Measurements from ENCODE around the gene C2.
A peak's percentile ranks its signal among the peaks of the same experiment; 100 is the strongest.

The C2 gene

GRCh38 chr6:31927242-31927862 is at the start of gene C2:
C2 (plus strand) TSS chr6:31927717; CDS start chr6:31927753, 36 bp downstream.
- DNase-seq: no peak

- no peak for DNase-seq
Observed at GRCh38 chr6:31878222-31878621, 49.3 kb upstream of the C2 start.

GRCh38 chr6:31878726-31879125 is 48.8 kb upstream of the C2 start, which contains the start of gene SLC44A4:
SLC44A4 (minus strand) TSS chr6:31878997; CDS start chr6:31878980, 17 bp downstream.
- no peak for DNase-seq

GRCh38 chr6:31879143-31879542 is 48.4 kb upstream of the C2 start:
- no peak for DNase-seq

- DNase-seq: no peak
Observed at GRCh38 chr6:31879901-31880300, 47.6 kb upstream of the C2 start.

GRCh38 chr6:31880616-31881015 is 46.9 kb upstream of the C2 start:
- DNase-seq: no peak

- no peak for DNase-seq
Observed at GRCh38 chr6:31881136-31881859, 46.2 kb upstream of the C2 start.

DNA sequence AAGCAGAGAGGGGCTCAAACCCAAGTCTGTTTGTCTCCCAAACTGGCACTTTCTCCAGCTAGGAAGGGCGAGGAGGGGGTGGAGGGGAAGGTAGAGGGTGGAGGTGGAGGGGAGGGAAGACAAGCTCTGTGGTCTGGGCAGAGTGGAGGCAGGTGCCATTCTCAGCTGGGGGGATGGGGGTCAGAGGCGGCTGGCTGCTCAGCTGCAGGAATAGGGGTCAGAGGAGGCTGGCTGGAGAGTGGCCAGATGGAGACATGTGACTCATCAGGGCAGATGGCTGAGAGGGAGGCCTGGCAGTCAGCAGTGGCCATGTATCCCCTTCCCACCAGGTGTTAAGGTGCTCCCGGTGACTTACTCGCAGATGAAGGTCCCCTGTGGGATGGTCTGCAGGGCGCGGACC is 45.2 kb upstream of the C2 start:
- no peak for DNase-seq

- DNase-seq: no peak
Observed at GRCh38 chr6:31883676-31884075, 43.8 kb upstream of the C2 start.

DNA sequence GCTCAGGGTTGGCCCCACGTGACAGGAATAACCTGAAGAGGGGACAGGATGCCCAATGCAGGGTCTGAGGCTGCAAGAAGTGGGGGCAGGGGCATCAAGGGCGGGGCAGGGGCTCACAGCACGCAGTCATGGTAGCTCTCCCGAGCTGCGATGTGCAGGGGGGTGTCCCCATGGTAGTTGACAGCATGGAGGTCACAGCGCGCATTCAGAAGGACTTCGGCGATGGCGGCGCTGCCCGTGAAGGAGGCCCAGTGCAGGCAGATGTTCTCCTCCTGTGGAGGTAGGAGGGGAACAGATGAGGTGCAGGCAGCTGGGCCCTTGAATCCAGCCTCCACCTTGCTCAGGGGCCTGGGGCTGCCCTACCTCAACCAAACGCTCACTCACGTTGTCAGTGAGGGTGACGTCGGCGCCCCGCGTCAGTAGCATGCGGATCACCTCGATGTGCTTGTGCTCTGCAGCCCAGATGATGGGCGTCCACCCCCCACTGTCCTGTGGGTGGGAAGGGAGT is 42.9 kb upstream of the C2 start:
- no peak for DNase-seq

- DNase-seq: no peak
Observed at GRCh38 chr6:31886541-31886991, 41.0 kb upstream of the C2 start.

DNA sequence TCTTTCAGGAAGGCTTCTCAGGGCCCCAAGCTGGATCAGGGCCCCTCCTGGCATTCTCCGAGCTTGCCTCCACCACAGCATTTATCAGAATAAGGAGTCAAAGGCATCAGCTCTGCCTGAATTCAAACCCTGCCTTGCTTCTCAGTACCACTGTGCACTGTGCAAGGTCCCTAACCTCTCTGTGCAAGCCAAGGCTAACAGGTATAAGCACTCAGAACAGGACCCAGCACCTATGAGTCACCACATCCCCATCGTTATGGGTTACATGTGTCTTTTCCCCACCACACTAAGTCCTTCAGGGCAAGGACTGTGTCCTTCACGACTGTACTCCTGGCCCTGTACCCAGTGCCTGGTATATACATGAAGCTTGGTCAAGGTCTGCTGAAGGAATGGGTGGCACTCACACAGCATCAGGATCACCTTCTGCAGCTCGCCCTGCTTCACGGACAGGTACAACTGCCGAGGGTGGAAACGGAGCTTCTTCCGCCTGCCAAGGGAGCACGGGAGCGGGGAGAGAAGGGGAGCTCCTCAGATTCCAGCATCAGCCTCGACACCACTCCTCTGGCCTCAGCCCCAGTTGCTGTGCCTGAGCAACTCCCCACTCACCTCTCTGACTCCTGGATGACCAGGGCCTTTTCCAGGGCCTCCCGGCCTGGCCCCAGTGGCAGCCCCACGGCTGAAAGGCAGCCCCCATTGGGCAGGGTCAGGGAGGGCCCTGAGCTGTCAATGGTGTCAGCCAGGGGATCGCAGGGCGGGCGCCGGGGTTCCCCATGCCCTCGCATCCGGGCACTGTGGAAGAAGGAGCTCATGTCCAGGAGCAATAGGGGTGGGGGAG is 40.1 kb upstream of the C2 start:
- no peak for DNase-seq

DNA sequence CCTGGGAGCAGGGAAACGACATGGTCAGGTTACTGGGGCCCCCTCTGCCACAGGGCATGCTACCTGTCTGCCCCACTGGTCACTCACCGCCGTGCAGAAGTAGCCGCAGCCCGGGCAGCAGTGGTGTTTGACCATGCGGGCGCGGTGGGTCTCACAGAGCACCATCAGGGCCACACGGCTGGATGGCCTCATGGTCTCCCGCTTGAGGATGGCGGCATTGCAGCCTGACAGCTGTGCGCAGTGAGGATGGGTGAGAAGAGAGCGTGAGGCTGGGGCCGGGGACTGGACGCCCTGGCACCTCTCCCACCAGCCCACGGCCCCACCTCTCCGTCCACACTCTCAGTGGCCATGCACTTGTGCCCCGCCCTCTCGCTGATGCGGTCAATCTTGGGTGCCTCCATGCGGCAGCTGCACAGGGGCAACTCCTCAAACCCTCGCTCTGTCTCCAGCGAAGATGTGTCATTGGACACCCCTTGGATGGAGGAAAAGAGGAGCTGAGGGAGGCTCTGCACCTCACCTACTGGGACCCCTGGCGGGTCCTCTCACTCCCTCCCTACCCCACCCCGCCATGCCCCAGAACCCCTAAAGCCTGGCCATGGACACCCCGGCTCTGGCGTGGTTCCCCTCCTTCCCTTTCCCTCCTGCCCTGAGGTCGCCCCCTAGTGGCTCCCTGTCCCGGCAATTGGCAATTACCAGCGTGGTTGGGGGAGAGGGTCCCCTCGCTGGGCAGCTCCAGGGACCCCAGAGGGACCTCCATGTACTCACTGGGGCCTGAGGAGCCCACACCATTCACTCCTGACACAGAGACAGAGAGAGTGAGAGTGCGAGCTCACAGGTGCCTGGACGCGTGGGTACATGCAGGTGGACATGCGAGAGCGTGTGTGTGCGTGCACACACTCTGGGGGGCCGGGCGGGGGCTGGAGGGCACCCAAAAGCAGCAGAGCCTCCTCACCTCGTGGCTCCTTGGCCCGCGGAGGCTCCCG is 39.0 kb upstream of the C2 start:
- DNase-seq: no peak

DNA sequence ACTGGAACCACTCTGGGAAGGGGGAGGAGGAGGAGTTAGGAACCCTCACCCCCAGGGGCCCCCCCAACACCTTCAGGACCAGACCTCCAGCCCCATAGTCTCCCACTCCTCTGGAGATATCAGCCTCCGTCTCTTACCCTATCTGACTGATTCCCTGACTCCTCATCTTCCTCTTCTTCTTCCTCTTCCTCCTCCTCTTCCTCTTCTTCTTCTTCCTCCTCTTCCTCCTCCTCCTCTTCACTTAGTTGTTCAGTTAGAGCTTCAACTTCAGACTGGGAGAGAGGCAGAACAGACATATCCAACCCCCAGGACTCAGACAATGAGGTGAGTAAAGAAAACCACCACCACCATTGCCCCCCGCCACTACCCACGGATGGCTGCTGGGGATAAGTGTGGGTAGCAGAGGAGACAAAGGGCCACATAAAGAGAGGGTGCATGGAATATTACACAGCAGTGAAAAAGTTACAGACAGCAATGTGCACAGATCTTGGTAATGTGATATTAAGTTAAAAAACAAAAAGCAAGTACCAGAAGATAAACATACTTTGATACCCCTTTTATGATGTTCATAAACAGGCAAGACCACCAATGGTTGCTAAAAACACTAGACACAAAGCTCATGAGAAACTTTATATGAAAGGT is 38.1 kb upstream of the C2 start:
- no peak for DNase-seq

- DNase-seq: no peak
Observed at GRCh38 chr6:31892821-31893220, 34.7 kb upstream of the C2 start.

DNA sequence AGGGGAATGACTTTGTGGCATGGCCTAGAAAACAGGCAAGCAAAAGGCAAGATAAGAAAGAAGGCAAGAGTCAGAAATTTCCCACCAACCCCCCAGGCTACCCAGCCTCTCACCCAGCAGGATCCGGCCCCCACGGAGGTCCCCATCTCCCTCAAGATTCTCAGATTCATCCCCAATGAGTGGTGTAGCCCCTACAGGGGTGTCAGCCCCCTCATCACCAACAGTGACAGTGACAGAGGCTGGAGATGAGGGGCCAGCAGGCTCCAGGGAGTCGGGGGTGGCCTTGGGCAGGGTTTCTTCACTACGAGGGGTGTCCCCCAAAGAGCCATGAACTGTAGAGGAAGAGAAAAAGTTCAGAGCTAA is 31.0 kb upstream of the C2 start:
- DNase-seq: no peak

DNA sequence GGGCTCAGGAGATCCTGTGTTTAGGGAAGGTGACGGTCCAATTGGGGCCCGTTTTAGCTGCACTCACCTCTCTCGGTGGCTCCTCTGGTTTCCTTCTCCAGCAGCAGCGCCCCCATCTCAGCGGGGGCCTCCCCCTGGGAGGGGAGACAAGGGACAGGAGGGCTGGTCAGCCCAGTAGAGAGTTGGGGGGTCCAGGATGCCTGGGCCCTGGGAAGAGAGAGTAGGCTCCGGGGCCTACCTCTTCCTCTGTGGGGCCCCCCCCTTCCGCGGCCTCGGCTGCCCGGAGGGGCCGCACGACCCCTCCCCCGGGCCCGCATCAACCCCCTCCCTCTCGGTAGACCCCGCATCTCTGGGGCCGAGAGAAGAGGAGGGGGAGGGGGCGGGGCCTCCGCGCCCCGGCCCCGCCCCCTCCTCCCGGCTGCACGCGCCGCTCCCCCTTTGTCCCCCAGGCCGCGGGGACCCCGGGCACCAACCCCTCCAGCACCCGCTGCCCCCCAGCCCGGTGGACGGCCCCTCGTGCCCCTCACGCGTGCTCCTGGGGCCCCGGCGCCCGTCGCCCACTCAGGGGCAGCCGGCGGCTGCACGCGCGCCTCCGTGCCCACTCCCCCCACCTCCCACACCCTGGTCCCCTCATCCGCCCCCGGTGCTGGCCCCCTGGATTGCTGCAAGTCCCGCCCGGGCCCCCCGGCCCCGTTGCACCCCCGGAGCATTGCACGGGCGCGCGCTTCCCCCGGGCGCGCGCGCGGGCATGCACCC is 30.5 kb upstream of the C2 start:
- DNase-seq: peak; percentile 18

DNA sequence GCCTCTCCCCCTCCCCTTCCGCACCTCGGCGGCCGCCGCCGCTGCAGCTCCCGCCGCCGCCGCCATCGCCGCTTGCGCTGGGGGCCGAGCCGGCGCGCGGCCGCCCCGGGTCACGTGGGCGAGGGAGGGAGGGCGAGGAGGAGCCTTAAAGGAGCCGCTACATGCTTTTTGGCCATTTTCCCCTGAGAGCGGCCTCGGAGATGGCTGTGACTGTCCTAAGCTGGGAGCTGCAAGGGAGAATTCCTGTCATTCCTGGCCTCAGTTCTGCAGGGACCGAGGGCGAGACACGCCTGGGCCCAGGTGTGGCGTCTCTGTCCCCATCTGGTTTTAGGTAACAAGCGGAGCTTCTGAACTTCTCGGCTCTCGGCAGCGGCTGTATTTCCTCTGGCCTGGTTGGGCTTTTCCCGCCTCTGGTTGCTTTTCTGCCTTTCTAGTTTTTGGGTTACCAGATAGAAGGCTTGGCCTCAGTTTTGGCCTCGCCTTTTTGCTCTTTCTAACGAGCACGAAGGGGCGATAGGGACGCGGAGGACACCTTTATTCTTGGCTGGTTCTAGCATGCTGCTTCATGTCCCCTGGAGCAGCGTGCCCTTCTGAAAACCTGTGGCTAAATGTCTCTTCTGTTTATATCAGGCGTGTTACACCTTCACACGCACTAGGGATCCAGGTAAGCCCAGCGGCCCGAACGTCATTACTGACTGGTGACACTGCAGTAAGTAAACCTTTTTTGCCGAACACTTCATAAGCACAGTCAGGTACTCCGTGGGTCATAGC is 29.7 kb upstream of the C2 start, which contains the start of gene EHMT2:
TSS of gene EHMT2 (minus strand) at position 87 of the 771 bp plus-strand sequence. CDS start at position 66, 21 bp downstream.
- DNase-seq: peak; percentile 89

DNA sequence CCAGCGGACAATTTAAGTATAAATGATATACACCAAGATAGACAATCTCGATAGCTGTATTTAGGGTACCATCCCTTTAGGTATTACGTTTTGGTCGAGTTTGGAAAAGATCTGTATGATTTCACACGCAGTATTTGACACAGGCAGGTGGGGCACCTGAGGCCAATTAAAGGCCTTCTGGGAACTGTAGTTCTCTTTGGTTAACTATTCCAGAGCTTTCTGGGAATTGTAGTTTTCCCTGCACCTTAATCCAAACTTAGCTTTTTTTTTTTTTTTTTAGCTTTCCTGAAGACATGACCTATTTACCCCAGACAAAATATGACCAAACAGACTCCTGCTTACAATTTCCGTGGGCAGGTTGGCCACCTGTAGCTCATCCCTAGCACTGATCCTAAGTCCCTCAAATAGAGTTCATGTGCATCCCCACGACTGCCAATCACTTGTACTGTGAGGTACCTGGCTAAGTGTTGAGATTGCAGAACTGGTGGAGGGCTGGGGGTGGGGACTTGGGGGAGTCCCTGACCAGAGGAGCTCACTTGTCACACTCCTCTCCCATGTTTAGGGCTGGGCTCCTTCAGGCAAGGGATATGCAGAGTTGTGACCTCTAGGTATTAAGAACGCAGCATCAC is 29.0 kb upstream of the C2 start:
- DNase-seq: peak; percentile 74

All from retina (tissue), 1 donor.